GM23338 (cell line): Measurements from ENCODE around the gene UBXN11. TPM values are rescaled to one million over a fixed set of nuclear protein-coding genes. Genes with fewer than 3 reads are reported as not detected.

ENCODE experiments used
- ATAC-seq: fragments of 200-7000 bp; cut with Tn5 transposase; 3 replicates; pipeline ENCODE4 v1.9.1; 2020
- DNase-seq: peaks from one replicate; pipeline ENCODE4 v3.0.0-alpha.2; 2015; ENCODE audit warnings: low spot score
- H2AFZ ChIP-seq: fragments of 200-600 bp; sonication (generic); 2 replicates; pipeline ENCODE4 v1.8.0; 2016; ENCODE audit warnings: antibody characterized with exemption, mild to moderate bottlenecking, moderate library complexity
- H3F3A ChIP-seq: fragments of 200-600 bp; sonication (generic); replicated peaks from 2 replicates; pipeline ENCODE4 v1.8.0; 2017; ENCODE audit warnings: antibody characterized with exemption, mixed run types, low read depth
- H3K27ac ChIP-seq: fragments of 200-600 bp; sonication (generic); 2 replicates; pipeline ENCODE4 v1.6.1; 2016; ENCODE audit warnings: low read depth
- H3K27me3 ChIP-seq: fragments of 200-600 bp; sonication (generic); 2 replicates; pipeline ENCODE4 v1.8.0; 2016; ENCODE audit warnings: mild to moderate bottlenecking, mixed run types, moderate library complexity; ENCODE audit not compliant: insufficient read depth
- H3K36me3 ChIP-seq: fragments of 200-600 bp; sonication (generic); 2 replicates; pipeline ENCODE4 v1.8.0; 2016; ENCODE audit warnings: mild to moderate bottlenecking; ENCODE audit not compliant: insufficient read depth
- H3K4me1 ChIP-seq: fragments of 200-600 bp; sonication (generic); 2 replicates; pipeline ENCODE4 v1.8.0; 2016; ENCODE audit warnings: mild to moderate bottlenecking, moderate library complexity; ENCODE audit not compliant: insufficient read depth
- H3K4me2 ChIP-seq: fragments of 200-600 bp; sonication (generic); 2 replicates; pipeline ENCODE4 v1.7.1; 2017; ENCODE audit warnings: mixed run types
- H3K4me3 ChIP-seq: fragments of 200-600 bp; sonication (generic); 2 replicates; pipeline ENCODE4 v1.6.1; 2016; ENCODE audit warnings: mixed run types
- H3K79me2 ChIP-seq: fragments of 200-600 bp; sonication (generic); replicated peaks from 2 replicates; pipeline ENCODE4 v1.8.0; 2017; ENCODE audit warnings: mild to moderate bottlenecking; ENCODE audit not compliant: insufficient read depth
- H3K9me2 ChIP-seq: fragments of 200-600 bp; sonication (generic); 2 replicates; pipeline ENCODE4 v1.8.0; 2017; ENCODE audit not compliant: insufficient read depth
- H4K20me1 ChIP-seq: fragments of 200-600 bp; sonication (generic); replicated peaks from 2 replicates; pipeline ENCODE4 v1.8.0; 2017; ENCODE audit warnings: mild to moderate bottlenecking; ENCODE audit not compliant: insufficient read depth
- H3K27ac Mint-ChIP-seq: 2 replicates; pipeline ENCODE4 v1.8.0; 2020; ENCODE audit warnings: inconsistent platforms, mild to moderate bottlenecking, moderate library complexity, mixed read lengths
- H3K27me3 Mint-ChIP-seq: 3 replicates; pipeline ENCODE4 v1.8.0; 2022; ENCODE audit warnings: low read depth, mild to moderate bottlenecking, moderate library complexity, mixed read lengths, inconsistent platforms; ENCODE audit not compliant: insufficient read depth, poor library complexity
- H3K36me3 Mint-ChIP-seq: 3 replicates; pipeline ENCODE4 v1.8.0; 2021; ENCODE audit warnings: low read depth, mild to moderate bottlenecking, inconsistent platforms, moderate library complexity, mixed read lengths
- H3K4me1 Mint-ChIP-seq: 3 replicates; pipeline ENCODE4 v1.8.0; 2020; ENCODE audit warnings: mild to moderate bottlenecking, inconsistent platforms, mixed read lengths
- H3K4me3 Mint-ChIP-seq: 3 replicates; pipeline ENCODE4 v1.8.0; 2021; ENCODE audit warnings: moderate library complexity, mild to moderate bottlenecking, inconsistent platforms, mixed read lengths
- H3K9me3 Mint-ChIP-seq: 3 replicates; pipeline ENCODE4 v1.8.0; 2020; ENCODE audit warnings: moderate library complexity, mild to moderate bottlenecking, inconsistent platforms, mixed read lengths
- CREB1 ChIP-seq: fragments of 250-450 bp; sonication (Bioruptor Pico); IDR thresholded peaks from 2 replicates; pipeline ENCODE4 v1.5.0; 2020; ENCODE audit warnings: low read depth, mild to moderate bottlenecking, moderate library complexity
- EZH2 ChIP-seq: fragments of 200-600 bp; sonication (generic); IDR thresholded peaks from one replicate; pipeline ENCODE4 v1.8.0; 2017; ENCODE audit warnings: antibody characterized with exemption, mild to moderate bottlenecking, low read depth; ENCODE audit not compliant: unreplicated experiment
- EZH2phosphoT487 ChIP-seq: fragments of 200-600 bp; sonication (generic); IDR thresholded peaks from one replicate; pipeline ENCODE4 v1.8.1; 2018; ENCODE audit warnings: antibody characterized with exemption; ENCODE audit not compliant: unreplicated experiment
- JUNB ChIP-seq: IDR thresholded peaks from one replicate; pipeline ENCODE4 v1.6.1; 2016; ENCODE audit warnings: antibody characterized with exemption; ENCODE audit not compliant: unreplicated experiment
- NANOG ChIP-seq: IDR thresholded peaks from 2 replicates; pipeline ENCODE4 v1.6.1; 2016; ENCODE audit warnings: antibody characterized with exemption, borderline replicate concordance
- POLR2AphosphoS5 ChIP-seq: IDR thresholded peaks from 2 replicates; pipeline ENCODE4 v1.6.1; 2016; ENCODE audit warnings: antibody characterized with exemption, low read depth
- REST ChIP-seq: IDR thresholded peaks from one replicate; pipeline ENCODE4 v1.6.1; 2018; ENCODE audit warnings: antibody characterized with exemption; ENCODE audit not compliant: unreplicated experiment
- STAT1 ChIP-seq: IDR thresholded peaks from one replicate; pipeline ENCODE4 v1.6.1; 2016; ENCODE audit warnings: antibody characterized with exemption; ENCODE audit not compliant: unreplicated experiment
- ZNF114 ChIP-seq: fragments of 250-450 bp; sonication (Bioruptor Pico); IDR thresholded peaks from 2 replicates; pipeline ENCODE4 v1.5.0; 2020; ENCODE audit warnings: mild to moderate bottlenecking, moderate library complexity
- ZNF331 ChIP-seq: fragments of 250-450 bp; sonication (Bioruptor Pico); IDR thresholded peaks from 2 replicates; pipeline ENCODE4 v1.5.0; 2020; ENCODE audit warnings: low read depth, mild to moderate bottlenecking, moderate library complexity
- polyA plus RNA-seq: library from polyadenylated mRNA; unstranded; fragments of >200 nt; fragmentation: Nextera tagmentation; extraction: Ambion mirVana; gene quantifications from 2 replicates; pipeline ENCODE4 v1.2.1, GENCODE V29; 2016
- total RNA-seq: library from RNA; depleted of rRNA; stranded (reverse); fragments of >200 nt; shearing (Covaris generic); gene quantifications from 2 replicates; pipeline ENCODE4 v1.2.3, GENCODE V29; 2014
- TF ChIP-seq, protein P1 (sequence below), 2 experiments: fragments of 200-600 bp in 1 of 2; sonication (generic) in 1 of 2; conservative IDR thresholded peaks; 2 replicates each; pipeline versions ENCODE4 v1.5.1 to v1.6.1; 2016 to 2017; ENCODE audit warnings: antibody characterized with exemption in 2 of 2, low read depth in 2 of 2, mild to moderate bottlenecking in 2 of 2, moderate library complexity in 1 of 2
- TF ChIP-seq, protein P2 (sequence below): IDR thresholded peaks from 2 replicates; pipeline ENCODE4 v1.6.1; 2016; ENCODE audit warnings: antibody characterized with exemption

The UBXN11 gene
- total and polyA plus RNA-seq, 2 experiments from 2014 or later: 8.0 to 8.3 TPM

DNA sequence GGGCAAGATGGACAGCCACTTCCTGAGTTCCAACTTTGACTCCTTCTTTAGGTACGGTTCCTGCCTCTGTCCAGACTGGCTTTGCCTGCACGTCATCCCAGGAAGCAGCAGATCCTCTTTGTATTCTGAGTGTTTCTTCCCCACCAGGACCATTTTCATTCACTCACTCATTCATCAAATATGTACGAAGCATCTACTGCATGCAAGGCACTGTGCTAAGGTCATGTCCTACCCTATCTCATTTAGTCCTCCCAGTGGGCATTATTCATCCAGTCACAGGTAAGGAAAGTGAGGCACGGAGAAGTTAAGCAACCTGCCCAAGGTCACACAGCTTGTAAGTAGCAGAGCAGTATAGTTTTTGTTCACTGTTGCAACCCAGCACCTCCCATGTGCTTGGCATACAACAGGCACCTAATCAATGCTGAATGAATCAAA is 33.6 kb upstream of the UBXN11 start:
- Mint-ChIP-seq H3K9me3 (no peaks in the 10 kb centered on the region), H3K27me3 (peaks cover 15% of the 10 kb centered on the region), H3K36me3 (peaks cover 4% of the 10 kb centered on the region; the same call in 1 of the 3 replicates), H3K4me3 (no peak overlapping the region), H3K4me1 (peaks cover 29% of the 10 kb centered on the region), H3K27ac (no peak overlapping the region)
- peaks cover 8% of the 10 kb centered on the region; the same call in 1 of the 2 replicates for H3K4me1 ChIP-seq
- no peak for TF ChIP-seq REST
- TF ChIP-seq CREB1 (CRISPR knock-in tag): no peak
- TF ChIP-seq, protein P1, sequence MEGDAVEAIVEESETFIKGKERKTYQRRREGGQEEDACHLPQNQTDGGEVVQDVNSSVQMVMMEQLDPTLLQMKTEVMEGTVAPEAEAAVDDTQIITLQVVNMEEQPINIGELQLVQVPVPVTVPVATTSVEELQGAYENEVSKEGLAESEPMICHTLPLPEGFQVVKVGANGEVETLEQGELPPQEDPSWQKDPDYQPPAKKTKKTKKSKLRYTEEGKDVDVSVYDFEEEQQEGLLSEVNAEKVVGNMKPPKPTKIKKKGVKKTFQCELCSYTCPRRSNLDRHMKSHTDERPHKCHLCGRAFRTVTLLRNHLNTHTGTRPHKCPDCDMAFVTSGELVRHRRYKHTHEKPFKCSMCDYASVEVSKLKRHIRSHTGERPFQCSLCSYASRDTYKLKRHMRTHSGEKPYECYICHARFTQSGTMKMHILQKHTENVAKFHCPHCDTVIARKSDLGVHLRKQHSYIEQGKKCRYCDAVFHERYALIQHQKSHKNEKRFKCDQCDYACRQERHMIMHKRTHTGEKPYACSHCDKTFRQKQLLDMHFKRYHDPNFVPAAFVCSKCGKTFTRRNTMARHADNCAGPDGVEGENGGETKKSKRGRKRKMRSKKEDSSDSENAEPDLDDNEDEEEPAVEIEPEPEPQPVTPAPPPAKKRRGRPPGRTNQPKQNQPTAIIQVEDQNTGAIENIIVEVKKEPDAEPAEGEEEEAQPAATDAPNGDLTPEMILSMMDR (conservative IDR thresholded peaks at IDR 0.05; ENCODE audit: low read depth in 2 of 2): no peak
- no peak for TF ChIP-seq EZH2phosphoT487
- no peaks in the 10 kb centered on the region for H4K20me1 ChIP-seq
- DNase-seq (no peak), ATAC-seq (no peak)
- no peaks in the 10 kb centered on the region for H3K79me2 ChIP-seq
- no peaks in the 10 kb centered on the region for H3K36me3 ChIP-seq
- no peak overlapping the region for H3K27ac ChIP-seq
- H3K27me3 ChIP-seq: 0 out of 2 replicates have a peak, but pooled peaks cover 3% of the 10 kb centered on the region
- H3K4me2 ChIP-seq: no peak overlapping the region
- peaks cover 9% of the 10 kb centered on the region; the same call in 1 of the 2 replicates for H3F3A ChIP-seq
- no peak overlapping the region for H3K4me3 ChIP-seq
- H2AFZ ChIP-seq: no peak overlapping the region
- H3K9me2 ChIP-seq: no peaks in the 10 kb centered on the region

DNA sequence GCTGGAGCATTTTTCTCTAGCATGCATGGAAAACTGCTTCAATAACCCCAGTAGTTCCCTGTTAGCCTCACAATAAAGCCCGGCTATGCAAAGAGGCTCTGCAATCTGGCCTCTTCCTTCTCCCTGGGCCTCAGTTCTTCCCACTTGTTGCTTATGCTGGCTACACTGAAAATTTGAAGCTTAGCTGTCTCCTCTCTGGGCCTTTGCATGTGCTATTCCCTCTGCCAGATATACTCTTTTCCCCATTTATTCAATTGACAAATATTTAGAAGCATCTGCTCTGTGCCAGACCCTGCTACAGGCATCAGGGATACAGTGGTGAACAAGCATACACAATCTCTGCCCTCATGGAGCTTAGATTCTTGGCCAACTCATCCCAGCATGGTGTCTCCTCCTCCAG is 32.2 kb upstream of the UBXN11 start:
- ATAC-seq (no peak), DNase-seq (no peak)
- Mint-ChIP-seq H3K36me3 (peaks cover 4% of the 10 kb centered on the region; the same call in 1 of the 3 replicates), H3K4me3 (no peak overlapping the region; the same call in 2 of the 3 replicates), H3K4me1 (peaks cover 33% of the 10 kb centered on the region), H3K27me3 (peaks cover 17% of the 10 kb centered on the region), H3K9me3 (no peaks in the 10 kb centered on the region), H3K27ac (no peak overlapping the region)
- Histone ChIP-seq H4K20me1 (no peaks in the 10 kb centered on the region), H2AFZ (no peak overlapping the region), H3K36me3 (no peaks in the 10 kb centered on the region), H3K4me2 (no peak overlapping the region), H3K27me3 (0 out of 2 replicates have a peak, but pooled peaks cover 3% of the 10 kb centered on the region), H3K4me3 (no peak overlapping the region), H3K27ac (no peak overlapping the region), H3K79me2 (peaks cover 7% of the 10 kb centered on the region; the same call in 1 of the 2 replicates), H3K4me1 (peaks cover 16% of the 10 kb centered on the region), H3F3A (peaks cover 9% of the 10 kb centered on the region; the same call in 1 of the 2 replicates), H3K9me2 (no peaks in the 10 kb centered on the region)
- TF ChIP-seq ZNF114 (no peak), EZH2 (no peak), EZH2phosphoT487 (no peak), REST (no peak), STAT1 (no peak), JUNB (no peak), ZNF331 (CRISPR knock-in tag) (no peak), NANOG (no peak), POLR2AphosphoS5 (no peak)
- TF ChIP-seq, protein P2, sequence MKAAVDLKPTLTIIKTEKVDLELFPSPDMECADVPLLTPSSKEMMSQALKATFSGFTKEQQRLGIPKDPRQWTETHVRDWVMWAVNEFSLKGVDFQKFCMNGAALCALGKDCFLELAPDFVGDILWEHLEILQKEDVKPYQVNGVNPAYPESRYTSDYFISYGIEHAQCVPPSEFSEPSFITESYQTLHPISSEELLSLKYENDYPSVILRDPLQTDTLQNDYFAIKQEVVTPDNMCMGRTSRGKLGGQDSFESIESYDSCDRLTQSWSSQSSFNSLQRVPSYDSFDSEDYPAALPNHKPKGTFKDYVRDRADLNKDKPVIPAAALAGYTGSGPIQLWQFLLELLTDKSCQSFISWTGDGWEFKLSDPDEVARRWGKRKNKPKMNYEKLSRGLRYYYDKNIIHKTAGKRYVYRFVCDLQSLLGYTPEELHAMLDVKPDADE: no peak
- TF ChIP-seq, protein P1 (conservative IDR thresholded peaks at IDR 0.05; ENCODE audit: low read depth in 2 of 2): no peak
